Effector memory CD8-positive, alpha-beta T cell (primary cell): ENCODE data around the gene NR6A1.

ENCODE experiments used
- ATAC-seq: fragments of 150-1000 bp; cut with Tn5 transposase; replicated peaks from 2 replicates; pipeline ENCODE4 v1.10.0; 2021; ENCODE audit warnings: mild to moderate bottlenecking, moderate library complexity
- DNase-seq, 3 experiments: peaks; one replicate each; pipeline ENCODE4 v3.0.0; 2021
- H3K27ac Mint-ChIP-seq, 2 donors: one replicate each; pipeline ENCODE4 v1.8.0; 2022; ENCODE audit warnings: mild to moderate bottlenecking in 2 of 2, mixed read lengths in 2 of 2, moderate library complexity in 2 of 2
- H3K27me3 Mint-ChIP-seq, 2 donors: one replicate each; pipeline ENCODE4 v1.8.0; 2022; ENCODE audit warnings: mixed read lengths in 2 of 2
- H3K36me3 Mint-ChIP-seq: one replicate; pipeline ENCODE4 v1.8.0; 2022; ENCODE audit warnings: mild to moderate bottlenecking, moderate library complexity, mixed read lengths; ENCODE audit not compliant: insufficient read depth
- H3K4me1 Mint-ChIP-seq, 2 donors: one replicate each; pipeline ENCODE4 v1.8.0; 2022; ENCODE audit warnings: low read depth in 2 of 2, mixed read lengths in 2 of 2
- H3K4me3 Mint-ChIP-seq, 2 donors: one replicate each; pipeline ENCODE4 v1.8.0; 2022; ENCODE audit warnings: mild to moderate bottlenecking in 2 of 2, mixed read lengths in 2 of 2, moderate library complexity in 2 of 2
- H3K9me3 Mint-ChIP-seq, 2 donors: one replicate each; pipeline ENCODE4 v1.8.0; 2022; ENCODE audit warnings: mixed read lengths in 2 of 2

Gene NR6A1

DNA sequence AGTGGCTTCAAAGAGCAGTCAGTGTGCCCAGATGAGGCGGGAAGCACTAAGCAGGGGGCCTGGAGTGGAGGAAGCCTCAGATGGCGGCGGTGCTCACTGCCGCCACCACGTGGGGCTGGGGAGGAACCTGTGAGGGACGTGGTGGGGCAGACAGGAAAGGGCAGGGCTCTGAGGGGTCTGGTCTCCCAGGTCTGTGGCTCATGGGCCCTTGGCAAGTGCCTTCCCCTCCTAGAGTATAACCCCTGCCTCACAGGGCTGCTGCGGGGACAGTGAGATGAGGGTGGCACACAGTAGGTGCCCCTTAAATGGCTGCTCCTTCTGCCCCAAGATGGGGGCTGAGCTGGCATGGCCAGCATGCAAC is 290.5 kb downstream of the NR6A1 start:
- Mint-ChIP-seq H3K27me3 (peaks cover 22 to 53% of the 10 kb centered on the region in 2 donors), H3K9me3 (peaks cover 0 to 11% of the 10 kb centered on the region in 2 donors), H3K27ac (no peak overlapping the region), H3K36me3 (no peaks in the 10 kb centered on the region), H3K4me1 (peaks cover 0 to 5% of the 10 kb centered on the region in 2 donors), H3K4me3 (no peak overlapping the region)
- no peak for DNase-seq
- no peak for ATAC-seq

- no peak for DNase-seq
- no peak overlapping the region for H3K4me3 Mint-ChIP-seq
- H3K27ac Mint-ChIP-seq = no peak overlapping the region
- peaks cover 0 to 5% of the 10 kb centered on the region in 2 donors for H3K4me1 Mint-ChIP-seq
- ATAC-seq = no peak
- H3K9me3 Mint-ChIP-seq = peaks cover 0 to 11% of the 10 kb centered on the region in 2 donors
- H3K27me3 Mint-ChIP-seq = peaks cover 26 to 54% of the 10 kb centered on the region in 2 donors
- H3K36me3 Mint-ChIP-seq = no peaks in the 10 kb centered on the region
These were observed 291.0 kb downstream of the NR6A1 start for GRCh38 chr9:124479947-124480620.

- DNase-seq (no peak), ATAC-seq (no peak)
- Mint-ChIP-seq H3K27me3 (peaks cover 28 to 61% of the 10 kb centered on the region in 2 donors), H3K36me3 (no peaks in the 10 kb centered on the region), H3K4me3 (no peak overlapping the region), H3K9me3 (peaks cover 0 to 11% of the 10 kb centered on the region in 2 donors), H3K27ac (no peak overlapping the region), H3K4me1 (peaks cover 0 to 5% of the 10 kb centered on the region in 2 donors)
These were observed 291.7 kb downstream of the NR6A1 start for GRCh38 chr9:124479371-124479770.

DNA sequence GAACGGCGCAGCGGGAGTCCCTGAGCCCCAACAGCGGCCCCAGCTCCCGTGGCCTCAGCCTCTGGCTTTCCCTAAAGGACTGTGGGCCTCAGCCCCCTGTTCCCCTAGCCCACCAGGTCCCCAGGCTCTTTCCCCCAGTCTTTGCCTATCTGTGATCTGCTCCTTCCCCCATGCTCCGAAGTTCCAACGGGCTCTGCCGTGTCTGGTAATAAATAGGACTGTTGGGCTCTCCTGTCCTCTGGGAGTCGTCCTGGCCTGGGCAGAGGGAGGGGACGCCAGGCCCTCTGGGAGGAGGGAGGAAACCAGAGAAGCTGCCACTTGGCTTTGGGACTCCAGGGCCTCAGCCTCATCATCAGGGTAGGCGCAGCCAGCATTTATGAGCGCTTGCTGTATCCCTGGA is 292.8 kb downstream of the NR6A1 start:
- Mint-ChIP-seq H3K9me3 (peaks cover 0 to 5% of the 10 kb centered on the region in 2 donors), H3K27me3 (peaks cover 33 to 71% of the 10 kb centered on the region in 2 donors), H3K27ac (no peak overlapping the region), H3K4me1 (peaks cover 0 to 5% of the 10 kb centered on the region in 2 donors), H3K36me3 (no peaks in the 10 kb centered on the region), H3K4me3 (no peak overlapping the region)
- DNase-seq (no peak), ATAC-seq (no peak)

DNA sequence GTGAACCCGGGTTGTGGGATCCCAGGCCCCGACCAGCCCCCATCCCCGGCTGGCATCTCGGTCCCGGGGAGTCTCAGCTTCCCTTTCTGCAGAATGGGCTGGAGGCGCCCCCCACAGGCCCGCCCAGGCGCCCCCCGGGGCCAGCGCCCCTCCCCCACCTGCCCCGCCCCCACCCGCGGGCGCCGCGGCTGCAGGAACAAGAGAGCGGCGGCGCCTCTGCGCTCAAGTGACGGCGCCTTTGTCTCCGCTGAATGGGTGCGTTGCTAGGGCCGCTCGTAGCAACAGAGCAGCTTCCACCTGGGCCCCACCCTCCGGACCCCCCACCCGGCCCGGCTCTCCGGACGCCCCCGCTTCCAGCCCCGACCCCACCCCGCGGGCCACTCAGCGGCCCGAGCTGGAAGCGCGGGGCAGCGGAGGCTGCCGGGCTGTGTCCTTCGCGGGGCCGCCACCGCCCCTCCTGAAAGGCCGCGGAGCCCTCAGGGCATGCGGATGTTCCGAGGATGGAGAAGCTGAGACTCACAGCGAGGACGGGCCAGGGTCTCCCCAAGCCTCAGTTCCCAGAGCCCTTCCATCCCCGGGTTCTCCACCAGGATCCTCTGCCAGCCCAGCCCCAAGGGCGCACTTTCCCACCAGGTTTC is 293.3 kb downstream of the NR6A1 start:
- Mint-ChIP-seq H3K4me3 (no peak overlapping the region), H3K9me3 (no peaks in the 10 kb centered on the region), H3K4me1 (peaks cover 0 to 5% of the 10 kb centered on the region in 2 donors), H3K27me3 (peaks cover 34 to 71% of the 10 kb centered on the region in 2 donors), H3K36me3 (no peaks in the 10 kb centered on the region), H3K27ac (no peak overlapping the region)
- no peak for DNase-seq
- ATAC-seq = no peak

- DNase-seq = no peak
- Mint-ChIP-seq H3K4me1 (peaks cover 0 to 5% of the 10 kb centered on the region in 2 donors), H3K36me3 (no peaks in the 10 kb centered on the region), H3K4me3 (no peak overlapping the region), H3K27me3 (peaks cover 36 to 77% of the 10 kb centered on the region in 2 donors), H3K27ac (no peak overlapping the region), H3K9me3 (no peaks in the 10 kb centered on the region)
- no peak for ATAC-seq
These were observed 293.9 kb downstream of the NR6A1 start for GRCh38 chr9:124477211-124477647.

- H3K4me3 Mint-ChIP-seq = no peak overlapping the region
- peaks cover 40 to 88% of the 10 kb centered on the region in 2 donors for H3K27me3 Mint-ChIP-seq
- H3K9me3 Mint-ChIP-seq = no peaks in the 10 kb centered on the region
These were observed 295.0 kb downstream of the NR6A1 start for GRCh38 chr9:124475868-124476690.

GRCh38 chr9:124475158-124475867 is 295.8 kb downstream of the NR6A1 start:
- no peak for ATAC-seq
- Mint-ChIP-seq H3K36me3 (peaks cover 3% of the 10 kb centered on the region), H3K9me3 (no peaks in the 10 kb centered on the region), H3K27ac (no peak overlapping the region), H3K4me1 (peaks cover 0 to 5% of the 10 kb centered on the region in 2 donors), H3K27me3 (peaks cover 39 to 93% of the 10 kb centered on the region in 2 donors), H3K4me3 (no peak overlapping the region)
- no peak for DNase-seq

More at GRCh38 chr9:124475868-124476690, 295.0 kb downstream of the NR6A1 start:
- no peak overlapping the region for H3K27ac Mint-ChIP-seq
- ATAC-seq (no peak), DNase-seq (no peak)
- H3K36me3 Mint-ChIP-seq = no peaks in the 10 kb centered on the region
- H3K4me1 Mint-ChIP-seq = peaks cover 0 to 5% of the 10 kb centered on the region in 2 donors

GRCh38 chr9:124474151-124474550 is 297.0 kb downstream of the NR6A1 start:
- H3K9me3 Mint-ChIP-seq = no peaks in the 10 kb centered on the region
- H3K36me3 Mint-ChIP-seq = peaks cover 3% of the 10 kb centered on the region
- peaks cover 33 to 87% of the 10 kb centered on the region in 2 donors for H3K27me3 Mint-ChIP-seq
- no peaks in the 10 kb centered on the region for H3K4me1 Mint-ChIP-seq
- H3K4me3 Mint-ChIP-seq = no peak overlapping the region
- H3K27ac Mint-ChIP-seq = no peak overlapping the region
- no peak for DNase-seq
- ATAC-seq = no peak

- Mint-ChIP-seq H3K4me3 (no peak overlapping the region), H3K27me3 (peaks cover 33 to 87% of the 10 kb centered on the region in 2 donors), H3K36me3 (peaks cover 3% of the 10 kb centered on the region), H3K4me1 (no peaks in the 10 kb centered on the region), H3K27ac (no peak overlapping the region), H3K9me3 (no peaks in the 10 kb centered on the region)
- ATAC-seq (no peak), DNase-seq (no peak)
These were observed 297.8 kb downstream of the NR6A1 start for GRCh38 chr9:124473310-124473709.

DNA sequence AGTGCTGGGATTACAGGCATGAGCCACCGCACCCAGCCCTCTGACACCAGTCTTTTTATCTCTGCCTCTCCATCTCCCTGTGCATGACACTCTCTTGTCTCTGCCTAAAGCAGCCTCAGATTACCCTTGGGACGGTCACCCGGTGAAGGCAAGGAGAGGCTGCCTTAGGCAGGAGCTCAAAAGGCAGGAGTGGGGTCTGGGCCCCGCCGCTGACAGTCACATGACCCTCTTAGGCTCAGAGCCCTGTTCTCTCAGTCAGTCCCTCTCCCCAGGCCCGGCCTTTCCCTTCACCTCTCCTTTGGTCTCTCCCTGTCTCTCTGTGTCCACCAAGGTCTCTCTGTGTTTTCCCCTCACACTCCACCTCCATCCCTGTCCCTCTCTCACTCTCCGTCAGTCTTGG is 298.3 kb downstream of the NR6A1 start:
- DNase-seq (no peak), ATAC-seq (no peak)
- Mint-ChIP-seq H3K27me3 (peaks cover 30 to 88% of the 10 kb centered on the region in 2 donors), H3K4me3 (no peak overlapping the region), H3K9me3 (no peaks in the 10 kb centered on the region), H3K36me3 (peaks cover 3% of the 10 kb centered on the region), H3K27ac (no peak overlapping the region), H3K4me1 (no peaks in the 10 kb centered on the region)

- no peak for DNase-seq
- Mint-ChIP-seq H3K9me3 (no peaks in the 10 kb centered on the region), H3K27me3 (peaks cover 30 to 94% of the 10 kb centered on the region in 2 donors), H3K36me3 (peaks cover 3% of the 10 kb centered on the region), H3K27ac (no peak overlapping the region), H3K4me1 (no peaks in the 10 kb centered on the region), H3K4me3 (no peak overlapping the region)
- no peak for ATAC-seq
These were observed 299.4 kb downstream of the NR6A1 start for GRCh38 chr9:124471761-124472160.

DNA sequence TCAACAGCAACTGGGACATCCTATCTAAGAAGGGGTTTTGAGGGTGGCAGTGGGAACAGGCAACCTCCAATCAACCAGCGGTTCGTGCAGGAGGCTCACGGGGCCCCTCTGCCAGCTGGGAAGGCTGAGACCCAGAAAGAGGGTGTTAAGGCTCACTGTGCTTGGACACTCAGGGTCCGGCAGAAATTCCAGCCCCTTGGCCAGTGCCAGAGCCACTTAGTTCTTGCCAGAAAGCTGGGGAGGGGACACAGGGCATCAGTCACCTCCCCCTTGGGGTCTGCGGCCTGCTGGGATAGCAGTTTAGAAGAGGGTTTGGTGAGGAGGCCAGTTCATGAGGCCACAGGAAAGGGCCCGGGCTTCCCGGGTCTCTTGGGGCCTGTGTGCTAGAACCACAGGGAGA is 300.4 kb downstream of the NR6A1 start:
- Mint-ChIP-seq H3K27ac (no peak overlapping the region), H3K36me3 (peaks cover 3% of the 10 kb centered on the region), H3K4me3 (no peak overlapping the region), H3K4me1 (no peaks in the 10 kb centered on the region), H3K27me3 (peaks cover 25 to 84% of the 10 kb centered on the region in 2 donors), H3K9me3 (no peaks in the 10 kb centered on the region)
- ATAC-seq (no peak), DNase-seq (no peak)
